HG03045 (cell line): Measurements from ENCODE around the gene ALG3.
A peak's percentile ranks its signal among the peaks of the same experiment; 100 is the strongest.

ENCODE experiments used
- ATAC-seq: cut with Tn5 transposase; IDR thresholded peaks from one replicate; pipeline ENCODE4 v1.9.1; 2021; ENCODE audit warnings: mild to moderate bottlenecking, moderate library complexity; ENCODE audit not compliant: unreplicated experiment

Gene ALG3

GRCh38 chr3:184236033-184236410 lies 12.7 kb downstream of the ALG3 start:
- ATAC-seq = no peak

GRCh38 chr3:184235381-184236032 lies 13.3 kb downstream of the ALG3 start:
- ATAC-seq = no peak

GRCh38 chr3:184234671-184235380 lies 13.9 kb downstream of the ALG3 start:
- ATAC-seq = no peak

- ATAC-seq = no peak
These were observed 14.5 kb downstream of the ALG3 start for GRCh38 chr3:184234224-184234623.

- ATAC-seq = no peak
These were observed 15.5 kb downstream of the ALG3 start for GRCh38 chr3:184233127-184233843.

- no peak for ATAC-seq
These were observed 17.1 kb downstream of the ALG3 start for GRCh38 chr3:184231671-184232070.

- no peak for ATAC-seq
These were observed 17.9 kb downstream of the ALG3 start for GRCh38 chr3:184230603-184231528.

GRCh38 chr3:184230081-184230602 lies 18.6 kb downstream of the ALG3 start:
- ATAC-seq = no peak

- peak; percentile 77 for ATAC-seq
These were observed 19.2 kb downstream of the ALG3 start, which contains the start of gene VWA5B2 for GRCh38 chr3:184229394-184230080. Gene VWA5B2, plus strand, starts transcription at chr3:184229585. Its CDS starts 944 bp downstream, at chr3:184230529.

GRCh38 chr3:184228376-184229137 lies 20.2 kb downstream of the ALG3 start:
- ATAC-seq = no peak

- no peak for ATAC-seq
These were observed 21.3 kb downstream of the ALG3 start for GRCh38 chr3:184227481-184227935.

GRCh38 chr3:184223946-184224345 lies 24.8 kb downstream of the ALG3 start:
- ATAC-seq = no peak

- ATAC-seq = no peak
These were observed 26.2 kb downstream of the ALG3 start for GRCh38 chr3:184222521-184222920.

GRCh38 chr3:184218814-184219213 lies 29.9 kb downstream of the ALG3 start:
- ATAC-seq = no peak

- no peak for ATAC-seq
These were observed 37.0 kb downstream of the ALG3 start for GRCh38 chr3:184211718-184212117.

GRCh38 chr3:184211297-184211696 lies 37.5 kb downstream of the ALG3 start:
- no peak for ATAC-seq

GRCh38 chr3:184209146-184209923 lies 39.4 kb downstream of the ALG3 start:
- no peak for ATAC-seq

- no peak for ATAC-seq
These were observed 45.2 kb downstream of the ALG3 start for GRCh38 chr3:184203526-184203925.
